ENCODE data around the gene GLI3.
A peak's percentile ranks its signal among the peaks of the same experiment; 100 is the strongest.

The GLI3 gene

GRCh38 chr7:41998041-41998440 lies 239.0 kb downstream of the GLI3 start:
- Histone ChIP-seq H3K4me1 (ENCODE audit: control insufficient read depth, insufficient read depth, low read length) (peaks cover 26% of the 10 kb centered on the region), H3K27me3 (ENCODE audit: control insufficient read depth, insufficient read depth, low read length) (no peaks in the 10 kb centered on the region), H3K4me2 (ENCODE audit: low read length) (no peak overlapping the region), H3K36me3 (ENCODE audit: insufficient read depth, low read length) (no peaks in the 10 kb centered on the region), H3K9ac (ENCODE audit: low read depth, low read length) (no peak overlapping the region), H3K4me3 (ENCODE audit: low read length) (no peak overlapping the region), H3K9me3 (replicated peaks; ENCODE audit: low read length) (no peaks in the 10 kb centered on the region)

GRCh38 chr7:41997151-41997550 lies 239.9 kb downstream of the GLI3 start:
- no peak overlapping the region for H3K9ac ChIP-seq (ENCODE audit: low read depth, low read length)
- peak overlapping the region; percentile 62 for H3K4me2 ChIP-seq (ENCODE audit: low read length)
- no peaks in the 10 kb centered on the region for H3K36me3 ChIP-seq (ENCODE audit: insufficient read depth, low read length)
- no peak overlapping the region for H3K4me3 ChIP-seq (ENCODE audit: low read length)
- H3K4me1 ChIP-seq (ENCODE audit: control insufficient read depth, insufficient read depth, low read length) = peaks cover 26% of the 10 kb centered on the region
- H3K9me3 ChIP-seq (replicated peaks; ENCODE audit: low read length) = no peaks in the 10 kb centered on the region
- H3K27me3 ChIP-seq (ENCODE audit: control insufficient read depth, insufficient read depth, low read length) = no peaks in the 10 kb centered on the region

- peaks cover 26% of the 10 kb centered on the region for H3K4me1 ChIP-seq (ENCODE audit: control insufficient read depth, insufficient read depth, low read length)
- peak overlapping the region; percentile 7 for H3K4me3 ChIP-seq (ENCODE audit: low read length)
- no peaks in the 10 kb centered on the region for H3K27me3 ChIP-seq (ENCODE audit: control insufficient read depth, insufficient read depth, low read length)
- no peak overlapping the region for H3K9ac ChIP-seq (ENCODE audit: low read depth, low read length)
- peak overlapping the region; percentile 62 for H3K4me2 ChIP-seq (ENCODE audit: low read length)
- no peaks in the 10 kb centered on the region for H3K9me3 ChIP-seq (replicated peaks; ENCODE audit: low read length)
- no peaks in the 10 kb centered on the region for H3K36me3 ChIP-seq (ENCODE audit: insufficient read depth, low read length)
These were observed 240.5 kb downstream of the GLI3 start for GRCh38 chr7:41996381-41997035.

- Histone ChIP-seq H3K4me3 (ENCODE audit: low read length) (no peak overlapping the region), H3K9me3 (replicated peaks; ENCODE audit: low read length) (no peaks in the 10 kb centered on the region), H3K4me1 (ENCODE audit: control insufficient read depth, insufficient read depth, low read length) (peaks cover 30% of the 10 kb centered on the region), H3K4me2 (ENCODE audit: low read length) (no peak overlapping the region), H3K27me3 (ENCODE audit: control insufficient read depth, insufficient read depth, low read length) (no peaks in the 10 kb centered on the region), H3K9ac (ENCODE audit: low read depth, low read length) (no peak overlapping the region), H3K36me3 (ENCODE audit: insufficient read depth, low read length) (no peaks in the 10 kb centered on the region)
These were observed 241.3 kb downstream of the GLI3 start for GRCh38 chr7:41995632-41996271.

- Histone ChIP-seq H3K36me3 (ENCODE audit: insufficient read depth, low read length) (no peaks in the 10 kb centered on the region), H3K27me3 (ENCODE audit: control insufficient read depth, insufficient read depth, low read length) (no peaks in the 10 kb centered on the region), H3K4me3 (ENCODE audit: low read length) (no peak overlapping the region), H3K4me2 (ENCODE audit: low read length) (no peak overlapping the region), H3K4me1 (ENCODE audit: control insufficient read depth, insufficient read depth, low read length) (peaks cover 32% of the 10 kb centered on the region), H3K9ac (ENCODE audit: low read depth, low read length) (no peak overlapping the region), H3K9me3 (replicated peaks; ENCODE audit: low read length) (no peaks in the 10 kb centered on the region)
These were observed 242.3 kb downstream of the GLI3 start for GRCh38 chr7:41994746-41995110.

- H3K36me3 ChIP-seq (ENCODE audit: insufficient read depth, low read length) = no peaks in the 10 kb centered on the region
- no peak overlapping the region for H3K4me3 ChIP-seq (ENCODE audit: low read length)
- no peak overlapping the region for H3K9ac ChIP-seq (ENCODE audit: low read depth, low read length)
- H3K27me3 ChIP-seq (ENCODE audit: control insufficient read depth, insufficient read depth, low read length) = no peaks in the 10 kb centered on the region
- H3K4me2 ChIP-seq (ENCODE audit: low read length) = no peak overlapping the region
- H3K9me3 ChIP-seq (replicated peaks; ENCODE audit: low read length) = no peaks in the 10 kb centered on the region
- peaks cover 32% of the 10 kb centered on the region for H3K4me1 ChIP-seq (ENCODE audit: control insufficient read depth, insufficient read depth, low read length)
These were observed 242.8 kb downstream of the GLI3 start for GRCh38 chr7:41994036-41994745.

GRCh38 chr7:41992881-41993867 lies 243.8 kb downstream of the GLI3 start:
- Histone ChIP-seq H3K27me3 (ENCODE audit: control insufficient read depth, insufficient read depth, low read length) (no peaks in the 10 kb centered on the region), H3K36me3 (ENCODE audit: insufficient read depth, low read length) (no peaks in the 10 kb centered on the region), H3K4me3 (ENCODE audit: low read length) (no peak overlapping the region), H3K4me1 (ENCODE audit: control insufficient read depth, insufficient read depth, low read length) (peaks cover 32% of the 10 kb centered on the region), H3K4me2 (ENCODE audit: low read length) (no peak overlapping the region), H3K9me3 (replicated peaks; ENCODE audit: low read length) (no peaks in the 10 kb centered on the region), H3K9ac (ENCODE audit: low read depth, low read length) (no peak overlapping the region)

- no peak overlapping the region for H3K4me3 ChIP-seq (ENCODE audit: low read length)
- no peaks in the 10 kb centered on the region for H3K36me3 ChIP-seq (ENCODE audit: insufficient read depth, low read length)
- no peak overlapping the region for H3K4me2 ChIP-seq (ENCODE audit: low read length)
- peaks cover 8% of the 10 kb centered on the region for H3K4me1 ChIP-seq (ENCODE audit: control insufficient read depth, insufficient read depth, low read length)
- no peaks in the 10 kb centered on the region for H3K9me3 ChIP-seq (replicated peaks; ENCODE audit: low read length)
- H3K9ac ChIP-seq (ENCODE audit: low read depth, low read length) = no peak overlapping the region
- no peaks in the 10 kb centered on the region for H3K27me3 ChIP-seq (ENCODE audit: control insufficient read depth, insufficient read depth, low read length)
These were observed 252.1 kb downstream of the GLI3 start for GRCh38 chr7:41984888-41985287.

- H3K4me1 ChIP-seq (ENCODE audit: control insufficient read depth, insufficient read depth, low read length) = peaks cover 12% of the 10 kb centered on the region
- H3K4me3 ChIP-seq (ENCODE audit: low read length) = no peak overlapping the region
- no peak overlapping the region for H3K4me2 ChIP-seq (ENCODE audit: low read length)
- H3K9me3 ChIP-seq (replicated peaks; ENCODE audit: low read length) = no peaks in the 10 kb centered on the region
- no peak overlapping the region for H3K9ac ChIP-seq (ENCODE audit: low read depth, low read length)
- H3K36me3 ChIP-seq (ENCODE audit: insufficient read depth, low read length) = no peaks in the 10 kb centered on the region
- no peaks in the 10 kb centered on the region for H3K27me3 ChIP-seq (ENCODE audit: control insufficient read depth, insufficient read depth, low read length)
These were observed 255.7 kb downstream of the GLI3 start for GRCh38 chr7:41981046-41982040.

- no peak overlapping the region for H3K4me2 ChIP-seq (ENCODE audit: low read length)
- H3K9ac ChIP-seq (ENCODE audit: low read depth, low read length) = no peak overlapping the region
- no peaks in the 10 kb centered on the region for H3K36me3 ChIP-seq (ENCODE audit: insufficient read depth, low read length)
- H3K4me1 ChIP-seq (ENCODE audit: control insufficient read depth, insufficient read depth, low read length) = peaks cover 16% of the 10 kb centered on the region
- no peak overlapping the region for H3K4me3 ChIP-seq (ENCODE audit: low read length)
- H3K9me3 ChIP-seq (replicated peaks; ENCODE audit: low read length) = no peaks in the 10 kb centered on the region
- no peaks in the 10 kb centered on the region for H3K27me3 ChIP-seq (ENCODE audit: control insufficient read depth, insufficient read depth, low read length)
These were observed 257.1 kb downstream of the GLI3 start for GRCh38 chr7:41979834-41980307.
